8988T (cell line): Measurements from ENCODE around the gene POC1A.
A peak's percentile ranks its signal among the peaks of the same experiment; 100 is the strongest.

ENCODE experiments used
- DNase-seq: peaks from one replicate; pipeline ENCODE4 v3.0.0; 2011

The POC1A gene

GRCh38 chr3:52154135-52155094 is at the start of gene POC1A:
Gene POC1A, minus strand, starts transcription at chr3:52154423. Its CDS starts 51 bp downstream, at chr3:52154372.
- DNase-seq = peak; percentile 84

- DNase-seq = no peak
Measured at GRCh38 chr3:52203701-52204100, 49.5 kb upstream of the POC1A start.

GRCh38 chr3:52202384-52203077 is 48.3 kb upstream of the POC1A start:
- no peak for DNase-seq

GRCh38 chr3:52200981-52201679 is 46.9 kb upstream of the POC1A start:
- no peak for DNase-seq

GRCh38 chr3:52198643-52199608 is 44.7 kb upstream of the POC1A start:
- no peak for DNase-seq

- peak; percentile 97 for DNase-seq
Measured at GRCh38 chr3:52197842-52198625, 43.8 kb upstream of the POC1A start, which contains the start of gene ALAS1. Gene ALAS1, plus strand, starts transcription at chr3:52198160. Its CDS starts 1,082 bp downstream, at chr3:52199242.

GRCh38 chr3:52197499-52197841 is 43.2 kb upstream of the POC1A start:
- DNase-seq = no peak

GRCh38 chr3:52196977-52197376 is 42.8 kb upstream of the POC1A start:
- DNase-seq = no peak

GRCh38 chr3:52195823-52196331 is 41.7 kb upstream of the POC1A start:
- DNase-seq = no peak

- no peak for DNase-seq
Measured at GRCh38 chr3:52195291-52195597, 41.0 kb upstream of the POC1A start.

- no peak for DNase-seq
Measured at GRCh38 chr3:52194485-52195290, 40.5 kb upstream of the POC1A start.

- no peak for DNase-seq
Measured at GRCh38 chr3:52193065-52193464, 38.8 kb upstream of the POC1A start.

- DNase-seq = no peak
Measured at GRCh38 chr3:52191663-52192062, 37.4 kb upstream of the POC1A start.

GRCh38 chr3:52190294-52191074 is 36.3 kb upstream of the POC1A start:
- DNase-seq = no peak

- no peak for DNase-seq
Measured at GRCh38 chr3:52188556-52188955, 34.3 kb upstream of the POC1A start.

- DNase-seq = no peak
Measured at GRCh38 chr3:52186729-52187128, 32.5 kb upstream of the POC1A start.

- DNase-seq = no peak
Measured at GRCh38 chr3:52185837-52186236, 31.6 kb upstream of the POC1A start.

GRCh38 chr3:52185311-52185710 is 31.1 kb upstream of the POC1A start:
- DNase-seq = no peak

- no peak for DNase-seq
Measured at GRCh38 chr3:52184690-52185089, 30.5 kb upstream of the POC1A start.
